HEK293T (cell line): Measurements from ENCODE around the gene PRKCE.
"Not testable (repeated sequence)": the region's sequence is repeated elsewhere in the genome, so short reads cannot be mapped to it uniquely, and the experiment has no call there.

ENCODE experiments used
- CTCF ChIA-PET: fragments of 350-600 bp; formaldehyde crosslinking; extraction: SDS; loops from one replicate; lab custom pipeline; 2021; ENCODE audit warnings: antibody characterized with exemption, inconsistent platforms; lab: Yijun Ruan, JAX
- POLR2A ChIA-PET: fragments of 350-600 bp; formaldehyde crosslinking; extraction: SDS; loops from one replicate; lab custom pipeline; 2020; ENCODE audit warnings: antibody characterized with exemption, inconsistent platforms; lab: Yijun Ruan, JAX
- DNase-seq: peaks from one replicate; pipeline ENCODE4 v3.0.0; 2012; ENCODE audit warnings: mixed read lengths; ENCODE audit errors: extremely low spot score
- ARNT ChIP-seq: fragments of 450-650 bp; IDR thresholded peaks from 2 replicates; pipeline ENCODE4 v1.6.1; 2017; ENCODE audit warnings: mild to moderate bottlenecking
- BHLHE40 ChIP-seq: fragments of 450-650 bp; IDR thresholded peaks from 2 replicates; pipeline ENCODE4 v1.6.1; 2016; ENCODE audit warnings: mild to moderate bottlenecking, moderate library complexity, borderline replicate concordance
- CTBP1 ChIP-seq: fragments of 450-650 bp; IDR thresholded peaks from 2 replicates; pipeline ENCODE4 v1.6.1; 2016; ENCODE audit warnings: borderline replicate concordance
- ELF4 ChIP-seq: fragments of 450-650 bp; IDR thresholded peaks from 2 replicates; pipeline ENCODE4 v1.6.1; 2017; ENCODE audit warnings: antibody characterized with exemption
- FOXA1 ChIP-seq: fragments of 450-650 bp; IDR thresholded peaks from 2 replicates; pipeline ENCODE4 v1.6.1; 2016; ENCODE audit warnings: mild to moderate bottlenecking
- FOXK2 ChIP-seq: fragments of 450-650 bp; IDR thresholded peaks from 2 replicates; pipeline ENCODE4 v1.6.1; 2016; ENCODE audit warnings: mild to moderate bottlenecking
- FOXM1 ChIP-seq: fragments of 450-650 bp; IDR thresholded peaks from 2 replicates; pipeline ENCODE4 v1.6.1; 2017; ENCODE audit warnings: mild to moderate bottlenecking, borderline replicate concordance
- HDGF ChIP-seq: fragments of 450-650 bp; IDR thresholded peaks from 2 replicates; pipeline ENCODE4 v1.6.1; 2017; ENCODE audit warnings: antibody characterized with exemption, borderline replicate concordance
- L3MBTL2 ChIP-seq: fragments of 450-650 bp; conservative IDR thresholded peaks from 2 replicates; pipeline ENCODE4 v1.6.1; 2016; ENCODE audit warnings: mild to moderate bottlenecking
- LEF1 ChIP-seq: fragments of 450-650 bp; IDR thresholded peaks from 2 replicates; pipeline ENCODE4 v1.6.1; 2017; ENCODE audit warnings: mild to moderate bottlenecking, borderline replicate concordance
- NFRKB ChIP-seq: fragments of 450-650 bp; IDR thresholded peaks from 2 replicates; pipeline ENCODE4 v1.6.1; 2016; ENCODE audit warnings: mild to moderate bottlenecking, moderate library complexity
- PKNOX1 ChIP-seq: fragments of 450-650 bp; IDR thresholded peaks from 2 replicates; pipeline ENCODE4 v1.6.1; 2016
- SP1 ChIP-seq: fragments of 450-650 bp; IDR thresholded peaks from 2 replicates; pipeline ENCODE4 v1.6.1; 2017
- SUZ12 ChIP-seq: fragments of 450-650 bp; IDR thresholded peaks from 2 replicates; pipeline ENCODE4 v1.6.1; 2016; ENCODE audit warnings: mild to moderate bottlenecking
- TARDBP ChIP-seq: fragments of 450-650 bp; IDR thresholded peaks from 2 replicates; pipeline ENCODE4 v1.6.1; 2016
- ZNF384 ChIP-seq: fragments of 450-650 bp; IDR thresholded peaks from 2 replicates; pipeline ENCODE4 v1.6.1; 2016

The PRKCE gene

GRCh38 chr2:45692566-45692965 is 41.1 kb downstream of the PRKCE start:
- POLR2A ChIA-PET: no interaction called here
- no peak for TF ChIP-seq FOXM1
- no peak for TF ChIP-seq CTBP1
- no peak for TF ChIP-seq TARDBP
- TF ChIP-seq PKNOX1: no peak
- no peak for TF ChIP-seq FOXK2
- TF ChIP-seq HDGF: no peak
- no peak for TF ChIP-seq ELF4
- no peak for TF ChIP-seq FOXA1
- TF ChIP-seq ARNT: no peak
- no peak for TF ChIP-seq BHLHE40
- TF ChIP-seq NFRKB: no peak
- TF ChIP-seq SUZ12: no peak
- no peak for TF ChIP-seq LEF1
- TF ChIP-seq L3MBTL2: no peak
- CTCF ChIA-PET: no interaction called here
- DNase-seq: no peak

- POLR2A ChIA-PET, DNase-seq, CTCF ChIA-PET: not testable (repeated sequence)
Observed at GRCh38 chr2:45695480-45696007, 44.1 kb downstream of the PRKCE start.

DNA sequence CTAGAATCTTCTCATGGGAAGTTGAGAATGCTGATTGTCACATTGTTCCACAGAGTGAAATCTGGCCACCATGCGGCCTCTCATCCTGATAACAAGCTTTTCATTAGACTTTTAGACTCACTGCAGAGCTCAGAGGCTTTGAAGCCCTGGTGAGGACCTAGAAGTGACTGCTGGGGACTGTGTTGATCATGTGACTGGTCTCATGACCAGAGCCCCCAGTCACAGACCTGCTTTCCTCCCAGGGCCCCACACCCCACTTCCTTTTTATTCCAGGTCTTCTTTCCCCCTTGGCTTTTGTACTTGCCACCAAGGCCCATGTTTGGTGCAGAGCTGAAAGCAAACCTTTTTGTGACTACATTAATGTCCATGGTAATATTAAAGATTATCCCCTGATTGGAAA is 45.2 kb downstream of the PRKCE start:
- TF ChIP-seq LEF1: no peak
- TF ChIP-seq L3MBTL2: no peak
- TF ChIP-seq CTBP1: no peak
- TF ChIP-seq FOXM1: no peak
- no peak for TF ChIP-seq SP1
- no peak for TF ChIP-seq SUZ12
- POLR2A ChIA-PET: interaction anchor here (1.5 kb wide), 1 partner anchor 44 kb away, joined by 3 read pairs; no protein-coding TSS in a partner anchor
- no peak for DNase-seq
- CTCF ChIA-PET: interaction anchor here (0.6 kb wide), 1 partner anchor 8 kb away, joined by 3 read pairs; no protein-coding TSS in a partner anchor

DNA sequence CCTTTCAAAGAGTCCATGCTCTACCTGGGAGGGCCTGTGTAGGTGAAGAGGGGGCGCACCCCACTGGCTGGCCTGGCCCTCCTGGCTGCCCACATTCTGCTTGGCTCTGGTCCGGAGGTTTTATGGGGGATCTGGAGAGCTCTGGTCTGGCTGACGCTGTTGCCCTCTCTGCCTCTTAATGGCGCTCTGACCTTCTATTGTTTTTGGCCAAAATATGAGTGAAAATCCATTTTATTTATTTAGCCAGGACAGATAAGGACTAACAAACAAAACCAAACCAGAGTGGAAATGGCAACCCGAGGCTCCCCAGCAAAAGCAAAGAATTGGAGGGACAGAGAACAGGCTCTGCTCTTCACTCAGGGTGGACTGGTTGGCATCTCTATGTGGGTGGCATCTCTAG is 45.7 kb downstream of the PRKCE start:
- DNase-seq: no peak
- ChIA-PET POLR2A (interaction anchor here (1.5 kb wide), 1 partner anchor 45 kb away, joined by 3 read pairs; no protein-coding TSS in a partner anchor), CTCF (no interaction called here)
- no peak for TF ChIP-seq L3MBTL2
- TF ChIP-seq FOXK2: no peak
- no peak for TF ChIP-seq SUZ12
- no peak for TF ChIP-seq TARDBP
- TF ChIP-seq FOXM1: no peak
- no peak for TF ChIP-seq NFRKB
- no peak for TF ChIP-seq PKNOX1

- CTCF ChIA-PET: interaction anchor here (1.1 kb wide), 1 partner anchor 13 kb away, joined by 4 read pairs; no protein-coding TSS in a partner anchor
- POLR2A ChIA-PET: no interaction called here
- TF ChIP-seq NFRKB (no peak), ZNF384 (no peak), FOXA1 (no peak), HDGF (no peak), FOXK2 (no peak), BHLHE40 (no peak), FOXM1 (no peak), SUZ12 (no peak), TARDBP (no peak)
- no peak for DNase-seq
Observed at GRCh38 chr2:45698554-45698953, 47.1 kb downstream of the PRKCE start.

DNA sequence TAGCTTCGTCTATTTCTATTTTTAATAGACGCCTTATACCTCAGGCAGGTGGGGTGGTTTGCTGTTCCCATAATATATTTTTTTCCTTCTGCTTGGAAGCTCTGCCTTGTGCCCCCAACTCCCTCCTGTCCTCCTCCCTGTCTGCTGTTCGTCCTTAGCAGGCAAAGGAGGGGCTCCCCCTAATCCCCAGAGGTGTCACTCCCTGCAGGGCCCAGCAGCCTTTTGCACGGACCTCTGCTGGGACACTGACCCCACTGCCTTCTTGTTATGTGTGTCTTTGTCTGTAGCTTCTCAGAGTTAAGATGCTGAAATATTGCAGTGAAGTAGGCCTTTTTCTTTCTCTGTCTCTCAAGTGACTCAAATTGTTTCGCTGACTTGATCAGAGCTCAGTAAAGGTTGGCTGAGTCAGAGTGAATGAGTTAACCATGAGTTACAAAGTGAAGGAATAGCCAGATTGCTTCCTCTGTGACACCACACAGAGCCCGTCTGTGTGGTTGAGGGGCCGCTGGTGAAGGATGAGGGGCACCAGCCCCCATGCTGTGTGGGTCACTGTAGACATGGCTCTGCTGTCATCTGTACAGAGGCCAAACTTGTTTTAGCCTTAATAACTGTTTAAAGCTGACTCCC is 47.7 kb downstream of the PRKCE start:
- ChIA-PET POLR2A (no interaction called here), CTCF (interaction anchor here (1.1 kb wide), 1 partner anchor 14 kb away, joined by 4 read pairs; no protein-coding TSS in a partner anchor)
- no peak for DNase-seq
- TF ChIP-seq ELF4: no peak
- no peak for TF ChIP-seq PKNOX1
- TF ChIP-seq FOXA1: no peak
- TF ChIP-seq SP1: no peak
- TF ChIP-seq TARDBP: no peak
- no peak for TF ChIP-seq L3MBTL2
- no peak for TF ChIP-seq CTBP1
- TF ChIP-seq FOXK2: no peak
- no peak for TF ChIP-seq HDGF
- TF ChIP-seq ZNF384: no peak
- no peak for TF ChIP-seq LEF1
- no peak for TF ChIP-seq SUZ12
- no peak for TF ChIP-seq NFRKB
- TF ChIP-seq ARNT: no peak
